SK-N-MC (cell line): ENCODE results near the gene PLPPR1.

Experiments
- EZH2 ChIP-seq: fragments of 200-600 bp; sonication (generic); IDR thresholded peaks from one replicate; pipeline ENCODE4 v1.6.1; 2017; ENCODE audit warnings: antibody characterized with exemption
- POLR2AphosphoS5 ChIP-seq: IDR thresholded peaks from 2 replicates; pipeline ENCODE4 v1.6.1; 2012; ENCODE audit warnings: mild to moderate bottlenecking, low read depth, low read length, borderline replicate concordance

- TF ChIP-seq POLR2AphosphoS5 (no peak), EZH2 (no peak)
These were observed 1.3 kb upstream of the PLPPR1 start for GRCh38 chr9:101027236-101027635.
